Transverse colon (tissue), 4 donors: ENCODE data around the gene KRTAP9-4. TPM values are rescaled to one million over a fixed set of nuclear protein-coding genes. Genes with fewer than 3 reads are reported as not detected.

Experiments
- DNase-seq: peaks from one replicate; pipeline ENCODE4 v3.0.0-alpha.2; 2019
- H3K27ac ChIP-seq, 4 donors: fragments of 200-600 bp; sonication (generic); 2 replicates each; pipeline ENCODE4 v1.5.1; 2016 to 2018; ENCODE audit warnings: inconsistent platforms in 4 of 4
- H3K27me3 ChIP-seq: fragments of 200-600 bp; sonication (generic); 2 replicates; pipeline ENCODE4 v1.5.1; 2017; ENCODE audit warnings: inconsistent platforms
- H3K36me3 ChIP-seq, 4 donors: fragments of 200-600 bp; sonication (generic); 2 replicates each; pipeline ENCODE4 v1.5.1; 2017 to 2019; ENCODE audit warnings: inconsistent platforms in 4 of 4
- H3K4me1 ChIP-seq, 4 donors: fragments of 200-600 bp; sonication (generic); 2 replicates each; pipeline ENCODE4 v1.5.1; 2017 to 2020; ENCODE audit warnings: inconsistent platforms in 4 of 4
- H3K4me3 ChIP-seq, 4 donors: fragments of 200-600 bp; sonication (generic); 1 replicate in 1 of 4; 2 replicates in 3 of 4; pipeline versions ENCODE4 v1.5.1 to v1.6.1; 2017 to 2019; ENCODE audit warnings: inconsistent platforms in 4 of 4
- H3K9me3 ChIP-seq, 2 donors: fragments of 200-600 bp; sonication (generic); 2 replicates each; pipeline ENCODE4 v1.5.1; 2017 to 2019; ENCODE audit warnings: inconsistent platforms in 2 of 2
- EP300 ChIP-seq: sonication (generic); formaldehyde crosslinking; IDR thresholded peaks from one replicate; pipeline ENCODE4 v1.6.1; 2017; ENCODE audit warnings: antibody characterized with exemption, low read depth
- POLR2A ChIP-seq: fragments of 450-650 bp; IDR thresholded peaks from one replicate; pipeline ENCODE4 v1.6.1; 2016; ENCODE audit warnings: antibody characterized with exemption, mild to moderate bottlenecking, moderate library complexity
- POLR2AphosphoS5 ChIP-seq, 3 donors: sonication (generic); formaldehyde crosslinking; IDR thresholded peaks; one replicate each; pipeline ENCODE4 v1.6.1; 2016; ENCODE audit warnings: antibody characterized with exemption in 3 of 3
- WGBS, 2 donors: methylation state at CpG; one replicate each; pipeline ENCODE4 v1.1.5; 2018; ENCODE audit warnings: low coverage in 1 of 2; 5-methylcytosine and 5-hydroxymethylcytosine counted together
- in situ Hi-C, 4 donors: fragments of 200-750 bp; cut with MboI; loops; one replicate each; pipeline versions ENCODE4 v1.15.0 to v1.15.1; 2017; ENCODE audit warnings: low sequenced_read_pairs in 3 of 4, low pct_ligation_motif_present in 1 of 4, low pct_unique_long_range_greater_than_20kb in 1 of 4
- intact Hi-C: fragments of 100-400 bp; cut with DNase I; formaldehyde crosslinking; loops from one replicate; pipeline ENCODE4 v1.15.1; 2023; ENCODE audit warnings: low total_unique reads
- total RNA-seq, 4 donors: library from RNA; depleted of rRNA; stranded (reverse); fragments of >200 nt; gene quantifications; one replicate each; pipeline ENCODE4 v1.1.0, GENCODE V29; 2016
- TF ChIP-seq, protein P1 (sequence below), 5 experiments: fragments of 200-600 bp in 3 of 5; fragments of 450-650 bp in 2 of 5; sonication (generic) in 3 of 5; IDR thresholded peaks; 1 replicate in 2 of 5; 2 replicates in 3 of 5; pipeline ENCODE4 v1.5.1; 2016 to 2017; ENCODE audit warnings: antibody characterized with exemption in 5 of 5, inconsistent platforms in 3 of 5, mild to moderate bottlenecking in 2 of 5, moderate library complexity in 1 of 5

KRTAP9-4 gene
- total RNA-seq, 4 donors from 2014 or later: not detected

DNA sequence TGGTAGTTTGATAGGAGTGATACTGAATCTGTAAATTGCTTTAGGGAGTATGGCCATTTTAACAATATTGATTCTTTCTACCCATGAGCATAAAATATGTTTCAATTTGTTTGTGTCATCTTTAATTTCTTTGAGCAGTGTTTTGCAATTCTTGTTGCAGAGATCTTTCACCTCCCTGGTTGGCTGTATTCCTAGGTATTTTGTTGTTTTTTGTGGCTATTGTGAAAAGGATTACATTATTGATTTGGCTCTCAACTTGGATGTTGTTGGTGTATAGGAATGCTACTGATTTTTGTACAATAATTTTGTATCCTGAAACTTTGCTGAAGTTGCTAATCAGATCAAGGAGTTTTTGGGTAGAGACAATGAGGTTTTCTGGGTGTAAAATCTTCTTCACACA, 8.9 kb downstream of the KRTAP9-4 start:
- H3K4me3 ChIP-seq: no peak overlapping the region
- no peak for DNase-seq
- no peaks in the 10 kb centered on the region for H3K4me1 ChIP-seq
- intact Hi-C loops: no loop called here
- H3K27ac ChIP-seq: no peak overlapping the region
- in situ Hi-C loops: loop anchor here in 1 of 4 donors (25.0 kb wide), 1 partner anchor 104 kb away; the partner anchor contains the start of genes KRT33A and KRT33B
- peaks cover 35% of the 10 kb centered on the region for H3K27me3 ChIP-seq
- TF ChIP-seq POLR2AphosphoS5 (IDR thresholded peaks at IDR 0.05): no peak
- no peak for TF ChIP-seq EP300
- TF ChIP-seq POLR2A: no peak
- TF ChIP-seq, protein P1, sequence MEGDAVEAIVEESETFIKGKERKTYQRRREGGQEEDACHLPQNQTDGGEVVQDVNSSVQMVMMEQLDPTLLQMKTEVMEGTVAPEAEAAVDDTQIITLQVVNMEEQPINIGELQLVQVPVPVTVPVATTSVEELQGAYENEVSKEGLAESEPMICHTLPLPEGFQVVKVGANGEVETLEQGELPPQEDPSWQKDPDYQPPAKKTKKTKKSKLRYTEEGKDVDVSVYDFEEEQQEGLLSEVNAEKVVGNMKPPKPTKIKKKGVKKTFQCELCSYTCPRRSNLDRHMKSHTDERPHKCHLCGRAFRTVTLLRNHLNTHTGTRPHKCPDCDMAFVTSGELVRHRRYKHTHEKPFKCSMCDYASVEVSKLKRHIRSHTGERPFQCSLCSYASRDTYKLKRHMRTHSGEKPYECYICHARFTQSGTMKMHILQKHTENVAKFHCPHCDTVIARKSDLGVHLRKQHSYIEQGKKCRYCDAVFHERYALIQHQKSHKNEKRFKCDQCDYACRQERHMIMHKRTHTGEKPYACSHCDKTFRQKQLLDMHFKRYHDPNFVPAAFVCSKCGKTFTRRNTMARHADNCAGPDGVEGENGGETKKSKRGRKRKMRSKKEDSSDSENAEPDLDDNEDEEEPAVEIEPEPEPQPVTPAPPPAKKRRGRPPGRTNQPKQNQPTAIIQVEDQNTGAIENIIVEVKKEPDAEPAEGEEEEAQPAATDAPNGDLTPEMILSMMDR (IDR thresholded peaks at IDR 0.05): no peak
- H3K36me3 ChIP-seq: no peaks in the 10 kb centered on the region
- no peaks in the 10 kb centered on the region for H3K9me3 ChIP-seq

DNA sequence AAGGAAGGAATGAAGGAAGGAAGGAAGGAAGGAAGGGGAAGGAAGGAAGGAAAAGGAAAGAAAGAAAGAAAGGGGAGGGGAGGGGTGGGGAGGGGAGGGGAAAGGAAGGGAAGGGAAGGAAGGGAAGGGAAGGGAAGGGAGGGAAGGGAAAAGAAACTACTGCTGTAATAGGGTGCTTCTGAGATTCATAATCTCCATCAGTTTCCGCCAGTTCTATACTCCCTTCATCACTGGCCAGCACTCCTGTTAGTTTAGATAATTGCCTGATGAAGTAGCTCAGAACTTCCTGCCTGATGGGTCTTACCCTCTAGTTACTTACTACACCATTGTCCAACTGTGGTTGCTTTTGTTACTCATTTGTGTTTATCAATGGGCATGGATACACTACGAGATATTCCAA, 13.7 kb downstream of the KRTAP9-4 start:
- peaks cover 42% of the 10 kb centered on the region for H3K27me3 ChIP-seq
- intact Hi-C loops (no loop called here), in situ Hi-C loops (loop anchor here in 1 of 4 donors (25.0 kb wide), 1 partner anchor 99 kb away; the partner anchor contains the start of genes KRT33A and KRT33B)
- H3K4me3 ChIP-seq: no peak overlapping the region
- 55 to 78% methylated on average over 1 to 2 of the region's 2 CpGs for WGBS, 2 donors
- H3K36me3 ChIP-seq: no peaks in the 10 kb centered on the region
- no peak for DNase-seq
- no peaks in the 10 kb centered on the region for H3K9me3 ChIP-seq
- no peaks in the 10 kb centered on the region for H3K4me1 ChIP-seq
- no peak overlapping the region for H3K27ac ChIP-seq
- TF ChIP-seq POLR2A: no peak
- TF ChIP-seq, protein P1 (IDR thresholded peaks at IDR 0.05): no peak
- no peak for TF ChIP-seq POLR2AphosphoS5 (IDR thresholded peaks at IDR 0.05)
- TF ChIP-seq EP300: no peak

DNA sequence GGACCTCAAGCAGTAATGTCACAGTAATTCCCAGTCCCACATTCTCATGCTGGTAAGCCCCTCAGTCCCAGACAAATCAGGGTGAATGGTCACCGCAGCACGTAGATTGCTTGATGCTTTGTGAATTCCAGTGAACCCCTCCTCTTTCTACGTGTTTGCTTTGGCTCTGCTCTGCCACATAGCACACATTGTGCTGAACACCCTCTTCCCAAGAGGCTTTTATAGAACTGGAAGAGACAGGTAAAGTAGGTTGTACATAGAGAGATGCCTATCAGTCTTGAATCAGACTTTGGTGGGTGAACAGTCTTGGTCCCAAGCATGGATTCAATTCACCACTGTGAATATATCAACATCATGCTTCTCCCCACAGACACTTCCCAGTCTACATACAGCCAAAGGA, 15.1 kb downstream of the KRTAP9-4 start:
- 73% methylated on average over 3 of the region's 3 CpGs; no CpG with 5 or more reads in 1 of the 2 donors for WGBS, 2 donors
- intact Hi-C loops (no loop called here), in situ Hi-C loops (loop anchor here in 1 of 4 donors (25.0 kb wide), 1 partner anchor 98 kb away; the partner anchor contains the start of genes KRT33A and KRT33B)
- Histone ChIP-seq H3K36me3 (no peaks in the 10 kb centered on the region), H3K9me3 (no peaks in the 10 kb centered on the region), H3K4me1 (no peaks in the 10 kb centered on the region), H3K27ac (no peak overlapping the region), H3K27me3 (peaks cover 28% of the 10 kb centered on the region), H3K4me3 (no peak overlapping the region)
- no peak for TF ChIP-seq EP300
- no peak for TF ChIP-seq POLR2A
- no peak for TF ChIP-seq POLR2AphosphoS5 (IDR thresholded peaks at IDR 0.05)
- TF ChIP-seq, protein P1 (IDR thresholded peaks at IDR 0.05): no peak
- no peak for DNase-seq

DNA sequence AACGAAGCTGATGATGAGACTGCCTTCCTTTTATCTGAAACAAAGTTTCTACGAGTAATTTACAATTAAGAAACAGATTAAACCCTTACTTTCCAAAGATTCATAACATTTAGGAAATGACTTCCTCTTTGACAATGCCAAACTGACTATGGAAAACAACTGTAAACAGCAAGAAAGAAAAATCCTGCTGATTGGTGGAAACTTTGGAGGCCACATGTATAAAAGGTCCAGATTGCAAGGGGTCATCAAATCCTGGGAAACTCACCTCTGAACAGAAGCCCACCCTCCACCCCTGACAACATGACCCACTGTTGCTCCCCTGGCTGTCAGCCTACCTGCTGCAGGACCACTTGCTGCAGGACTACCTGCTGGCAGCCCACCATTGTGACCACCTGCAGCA, 15.6 kb downstream of the KRTAP9-4 start, which contains the start of gene KRTAP9-6:
TSS of gene KRTAP9-6 (plus strand) at position 301 of the 400 bp plus-strand sequence. CDS start at position 301, 0 bp downstream.
- Histone ChIP-seq H3K4me3 (no peak within 1 kb of the TSS), H3K27me3 (peaks cover 26% of the 10 kb centered on the region), H3K9me3 (no peaks in the 10 kb centered on the region), H3K36me3 (no peaks in the 10 kb centered on the region), H3K27ac (no peak within 1 kb of the TSS), H3K4me1 (no peaks in the 10 kb centered on the region)
- 39 to 70% methylated on average over 1 to 2 of the region's 2 CpGs for WGBS, 2 donors
- in situ Hi-C loops: loop anchor here in 1 of 4 donors (25.0 kb wide), 1 partner anchor 97 kb away; the partner anchor contains the start of genes KRT33A and KRT33B
- no peak for TF ChIP-seq EP300
- no peak for TF ChIP-seq POLR2A
- no peak for TF ChIP-seq POLR2AphosphoS5 (IDR thresholded peaks at IDR 0.05)
- TF ChIP-seq, protein P1 (IDR thresholded peaks at IDR 0.05): no peak
- no peak for DNase-seq
- intact Hi-C loops: no loop called here
